ENCODE results near the gene RPS19BP1.
A peak's percentile ranks its signal among the peaks of the same experiment; 100 is the strongest.

RPS19BP1 gene

DNA sequence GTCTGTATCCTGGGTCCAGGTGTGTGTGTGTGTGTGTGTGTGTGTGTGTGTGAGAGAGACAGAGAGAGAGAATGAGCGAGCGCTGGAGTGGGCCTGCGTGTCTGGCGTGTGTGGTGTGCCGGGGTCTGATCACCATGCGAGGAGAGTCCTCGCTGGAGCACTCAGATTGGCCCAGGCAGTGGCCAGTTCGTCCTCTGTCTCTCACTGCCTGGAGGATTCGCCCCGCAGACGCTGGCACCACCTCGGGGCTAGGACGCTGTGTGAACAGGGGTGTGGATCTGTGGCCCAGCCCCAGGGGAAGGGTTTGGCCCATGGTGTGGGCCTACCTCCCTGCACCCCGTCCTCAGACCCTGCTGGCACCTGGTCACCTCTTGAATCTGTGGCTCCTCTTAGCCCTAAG is 26.4 kb upstream of the RPS19BP1 start:
- no peak for DNase-seq

- DNase-seq: no peak
Observed at GRCh38 chr22:39558254-39558727, 25.7 kb upstream of the RPS19BP1 start.

DNA sequence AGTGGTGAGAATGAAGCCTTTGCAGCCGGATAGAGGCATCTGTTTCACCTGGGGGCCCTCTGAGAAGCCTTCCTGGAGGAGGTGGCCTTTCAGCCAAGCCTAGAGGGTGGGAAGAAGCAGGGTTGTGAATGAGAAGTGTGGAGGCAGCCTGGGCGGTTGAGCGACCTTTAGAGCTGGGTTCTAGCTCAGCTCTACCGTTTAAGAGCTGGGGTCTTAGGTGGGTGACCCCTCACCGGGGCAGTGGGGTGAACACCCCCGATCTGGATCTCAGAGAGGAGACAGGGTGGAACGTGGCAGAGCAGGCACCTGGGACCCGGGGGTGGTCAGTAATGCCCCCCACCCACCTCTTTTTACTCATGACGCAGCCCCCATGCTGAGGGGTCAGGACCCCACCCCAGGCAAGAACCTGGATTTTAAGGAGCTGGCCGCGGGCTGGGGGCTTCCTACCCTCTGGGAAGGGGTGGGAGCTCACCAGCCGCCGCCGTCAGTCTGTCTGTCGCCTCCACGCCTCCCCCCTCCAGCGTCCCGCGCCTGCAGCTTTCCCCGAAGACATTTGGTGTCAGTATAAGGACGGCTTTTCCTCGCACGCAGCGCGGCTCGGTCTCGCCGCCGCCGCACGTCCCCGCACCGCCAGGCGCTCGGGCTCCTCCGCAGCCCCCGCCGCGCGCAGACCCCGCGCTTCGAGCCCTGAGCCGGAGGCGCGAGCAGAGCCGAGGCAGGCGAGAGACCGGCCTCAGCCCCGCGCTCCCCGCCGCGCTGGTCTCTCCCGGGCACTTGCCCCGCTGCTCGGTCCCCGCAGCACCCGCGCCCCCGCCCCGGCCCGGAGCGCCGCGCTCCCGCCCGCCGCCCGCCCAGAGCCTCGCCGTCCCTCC is 24.7 kb upstream of the RPS19BP1 start:
- DNase-seq: peak; percentile 16

- DNase-seq: no peak
Observed at GRCh38 chr22:39554151-39554550, 21.6 kb upstream of the RPS19BP1 start.

DNA sequence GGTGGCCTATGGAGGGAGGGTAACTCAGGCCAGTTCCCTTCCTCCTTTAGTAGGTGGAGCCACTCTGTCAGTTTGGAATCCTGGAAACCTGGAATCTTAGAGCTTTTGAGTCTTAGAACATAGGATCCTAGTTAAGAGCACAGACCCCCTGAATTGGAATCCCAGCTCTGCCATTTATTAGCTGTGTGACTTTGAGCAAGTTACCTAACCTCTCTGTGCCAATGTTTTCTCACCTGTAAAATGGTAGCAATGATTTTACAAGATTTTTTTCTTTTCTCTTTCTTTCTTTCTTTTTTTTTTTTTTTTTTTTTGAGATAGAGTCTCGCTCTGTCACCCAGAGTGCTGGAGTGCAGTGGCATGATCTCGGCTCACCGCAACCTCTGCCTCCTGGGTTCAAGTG is 20.9 kb upstream of the RPS19BP1 start:
- no peak for DNase-seq

DNA sequence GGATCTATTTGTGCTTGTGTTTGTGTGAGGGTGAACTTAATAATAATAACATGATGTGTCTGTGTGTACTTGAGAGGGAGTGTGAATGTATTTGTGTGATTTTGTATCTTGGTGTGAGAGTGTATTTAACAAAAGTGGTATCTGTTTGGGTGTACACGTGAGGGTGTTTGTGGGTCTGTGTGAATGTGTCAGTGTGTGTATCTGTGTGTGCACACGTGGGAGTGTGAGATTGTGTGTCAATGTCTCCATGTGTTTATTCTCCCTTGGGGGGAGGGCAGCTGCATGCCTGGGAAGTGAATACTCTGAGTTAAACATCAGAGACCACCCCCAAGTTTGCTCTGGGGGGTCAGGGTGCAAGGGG is 15.0 kb upstream of the RPS19BP1 start:
- DNase-seq: no peak

GRCh38 chr22:39546889-39547586 is 14.5 kb upstream of the RPS19BP1 start:
- DNase-seq: no peak

- peak; percentile 47 for DNase-seq
Observed at GRCh38 chr22:39545386-39546365, 13.1 kb upstream of the RPS19BP1 start.

DNA sequence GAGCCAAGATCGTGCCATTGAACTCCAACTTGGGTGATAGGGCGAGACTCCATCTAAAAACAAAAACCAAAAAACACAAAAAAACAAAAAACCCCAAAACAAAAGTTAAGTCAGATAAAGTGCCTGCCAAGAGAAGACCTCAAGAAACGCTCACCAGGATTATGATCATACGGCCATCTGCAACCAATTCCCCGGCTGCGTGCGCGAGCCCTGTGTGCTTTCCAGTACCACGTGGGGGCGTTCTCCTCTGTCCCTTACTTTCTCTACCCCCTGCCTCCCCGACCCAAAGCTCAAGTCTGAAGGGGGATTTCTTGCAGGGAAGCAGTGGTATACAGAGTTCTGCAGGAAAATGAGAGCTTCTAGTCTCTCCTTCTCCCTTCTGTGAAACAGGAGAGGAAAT is 10.5 kb upstream of the RPS19BP1 start:
- no peak for DNase-seq

- DNase-seq: no peak
Observed at GRCh38 chr22:39537975-39538374, 5.4 kb upstream of the RPS19BP1 start.

- no peak for DNase-seq
Observed at GRCh38 chr22:39536711-39537110, 4.2 kb upstream of the RPS19BP1 start.

DNA sequence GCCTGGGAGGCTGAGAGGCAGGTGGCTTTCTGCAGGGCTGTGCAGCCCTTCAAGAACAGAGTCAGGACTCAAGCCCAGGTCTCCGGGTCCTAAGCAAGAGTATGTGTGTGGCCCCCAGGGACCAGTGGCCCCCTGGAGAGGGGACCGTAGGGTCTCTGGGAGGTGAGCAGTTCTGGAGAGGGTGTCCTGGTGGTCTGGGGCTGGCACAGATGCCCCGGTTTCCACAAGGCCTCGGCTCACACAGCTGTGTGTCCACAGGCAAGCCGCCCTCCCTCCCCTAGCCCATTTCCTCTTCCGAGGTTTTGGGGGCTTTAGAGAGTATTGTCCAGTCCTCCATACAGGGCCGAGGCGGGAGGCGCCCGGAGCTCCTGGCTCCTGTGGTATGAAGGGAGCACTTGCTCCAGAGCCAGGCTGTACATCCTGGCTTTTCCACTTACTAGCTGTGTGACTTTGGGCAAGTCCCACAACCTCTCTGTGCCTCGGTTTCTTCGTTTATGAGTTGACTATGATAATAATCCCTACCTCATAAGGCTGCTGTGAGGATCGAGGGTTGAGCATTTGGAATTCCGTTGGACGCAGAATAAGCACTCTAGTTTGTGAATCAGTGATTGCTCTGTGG is 3.4 kb upstream of the RPS19BP1 start:
- DNase-seq: no peak

- DNase-seq: no peak
Observed at GRCh38 chr22:39535357-39535725, 2.8 kb upstream of the RPS19BP1 start.

DNA sequence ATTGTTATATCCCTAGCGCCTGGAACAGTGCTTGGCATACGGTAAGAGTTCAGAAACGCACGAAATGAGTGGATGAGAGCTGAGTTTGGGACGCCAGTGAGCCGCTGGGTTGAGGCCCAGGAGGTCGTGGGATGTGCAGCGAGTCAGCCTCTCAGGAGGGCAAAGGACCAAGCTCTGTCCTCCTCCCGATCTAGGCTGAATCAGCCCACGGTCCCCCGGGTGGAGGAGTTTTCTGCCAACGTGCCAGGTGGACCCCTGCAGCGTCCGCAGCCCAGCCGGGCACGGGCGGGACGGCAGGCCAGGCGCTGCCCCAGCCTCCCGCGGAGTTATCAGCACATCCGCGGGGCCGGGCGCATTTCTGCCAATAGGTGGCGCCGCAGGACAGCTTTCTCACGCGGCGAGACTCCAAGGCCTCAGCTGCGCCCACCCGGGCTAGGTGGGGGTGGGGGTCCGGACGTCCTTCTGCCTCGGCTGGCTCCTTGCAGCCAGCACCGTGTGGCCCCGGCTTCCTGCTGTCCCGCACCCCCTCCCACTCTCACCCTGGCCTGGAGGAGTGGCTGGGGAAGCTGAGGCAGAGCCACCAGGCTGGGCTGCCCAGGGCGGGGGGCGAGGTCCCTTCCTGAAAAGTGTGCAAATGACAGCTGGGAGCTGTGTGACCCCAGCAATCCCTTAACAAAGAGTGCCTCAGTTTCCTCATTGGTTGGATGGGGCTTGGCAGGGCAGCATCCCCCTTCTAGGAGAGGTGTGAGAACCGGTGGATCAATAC is 2.2 kb upstream of the RPS19BP1 start:
- DNase-seq: peak; percentile 73

DNA sequence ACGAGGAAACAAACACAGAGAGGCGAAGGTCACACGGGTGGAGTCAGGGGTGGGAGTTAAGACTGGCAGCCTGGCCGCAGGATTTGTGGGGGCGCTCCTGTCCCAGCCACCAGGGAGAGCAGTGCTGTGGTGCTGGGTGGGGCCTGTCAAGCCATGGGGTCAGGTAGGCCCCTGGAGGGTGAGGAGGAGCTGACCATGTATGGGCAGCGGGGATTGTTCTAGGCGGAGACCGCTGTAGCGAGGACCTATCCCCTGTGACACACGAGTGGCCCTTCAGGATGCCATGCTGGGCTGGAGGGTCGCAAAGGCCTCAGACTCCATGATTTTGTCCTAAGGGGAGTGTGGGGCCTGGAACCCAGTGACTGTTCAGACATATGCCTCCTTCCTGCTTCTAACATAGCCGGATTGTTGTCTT is 1.6 kb upstream of the RPS19BP1 start:
- no peak for DNase-seq

DNA sequence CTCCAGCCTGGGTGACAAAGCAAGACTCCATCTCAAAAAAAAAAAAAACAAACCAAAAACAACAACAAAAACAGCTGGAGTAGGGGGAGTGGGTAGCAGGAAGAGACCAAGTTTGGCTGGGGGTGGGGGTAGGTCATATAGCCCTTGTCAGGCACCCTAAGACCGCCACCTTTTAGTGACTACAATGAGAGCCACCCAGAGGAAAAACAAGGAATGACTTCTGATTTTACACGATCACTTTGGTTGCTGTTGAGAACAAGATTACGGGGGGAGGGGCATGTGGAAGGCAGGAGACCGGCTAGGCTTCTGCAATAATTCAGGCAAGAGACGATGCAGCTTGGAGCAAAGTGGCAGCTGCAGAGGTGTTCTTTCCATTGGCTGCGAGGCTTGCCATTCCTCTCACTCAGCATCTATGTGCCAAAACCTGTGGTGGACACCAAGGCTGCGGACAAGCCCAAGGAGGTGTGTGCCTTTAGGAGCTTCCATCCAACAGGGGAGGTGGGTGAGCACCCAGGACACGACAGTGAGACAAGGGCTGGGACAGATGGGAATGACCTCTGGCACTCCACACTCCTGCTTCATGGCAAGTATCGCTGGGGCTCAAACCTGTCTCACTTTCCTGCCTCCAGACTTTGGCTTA is 1.7 kb downstream of the RPS19BP1 start:
- DNase-seq: peak; percentile 62

DNA sequence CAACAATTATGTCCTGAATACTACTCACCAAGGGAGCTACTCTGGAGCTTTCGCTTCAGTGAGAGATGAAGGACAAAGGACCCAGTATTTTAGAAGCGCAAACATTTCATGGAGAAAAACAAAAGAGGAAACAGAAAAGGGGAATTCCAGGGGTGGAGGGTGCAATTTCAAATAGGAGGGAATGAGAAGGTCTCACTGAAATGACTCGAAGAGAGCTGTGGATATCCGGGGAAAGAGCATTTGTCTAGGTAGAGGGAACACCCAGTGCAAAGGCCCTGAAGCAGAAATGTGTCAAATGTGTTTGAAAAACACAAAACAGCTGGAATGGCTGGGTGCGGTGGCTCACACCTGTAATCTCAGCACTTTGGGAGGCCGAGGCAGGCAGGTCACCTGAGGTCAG is 2.4 kb downstream of the RPS19BP1 start:
- DNase-seq: no peak

DNA sequence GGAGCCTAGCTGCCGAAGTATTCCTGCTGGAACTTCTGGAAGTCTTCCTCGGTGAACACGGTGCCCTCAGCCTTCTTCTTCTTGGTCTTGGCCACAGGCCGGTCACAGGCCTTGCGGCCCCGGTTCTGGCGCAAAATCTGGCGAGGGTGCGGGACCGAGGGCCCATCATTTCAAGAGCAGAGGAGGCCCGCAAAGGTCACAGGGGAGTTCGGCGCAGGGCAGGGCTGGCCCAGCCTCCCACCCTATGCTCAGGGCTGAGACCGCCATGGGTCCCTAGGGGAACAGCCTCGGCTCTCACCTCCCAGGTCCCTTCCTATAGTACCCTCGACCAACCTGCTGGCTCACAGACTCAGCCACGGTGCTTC is 3.1 kb downstream of the RPS19BP1 start:
- DNase-seq: no peak

- peak; percentile 88 for DNase-seq
Observed at GRCh38 chr22:39528681-39529486, 3.7 kb downstream of the RPS19BP1 start.

GRCh38 chr22:39528080-39528661 is 4.4 kb downstream of the RPS19BP1 start:
- no peak for DNase-seq
